Loucy (cell line): ENCODE measurements around the gene MYOF.

Experiments used
- EZH2phosphoT487 ChIP-seq: fragments of 200-600 bp; IDR thresholded peaks from 2 replicates; pipeline ENCODE4 v1.6.1; 2018; ENCODE audit warnings: antibody characterized with exemption, mild to moderate bottlenecking, moderate library complexity, borderline replicate concordance
- TF ChIP-seq, protein P1 (sequence below): fragments of 200-600 bp; sonication (generic); conservative IDR thresholded peaks from 2 replicates; pipeline ENCODE4 v1.5.1; 2014; ENCODE audit warnings: mild to moderate bottlenecking, antibody characterized with exemption, low read length

GRCh38 chr10:93458821-93459257 lies 23.3 kb downstream of the MYOF start:
- no peak for TF ChIP-seq EZH2phosphoT487
- TF ChIP-seq, protein P1, sequence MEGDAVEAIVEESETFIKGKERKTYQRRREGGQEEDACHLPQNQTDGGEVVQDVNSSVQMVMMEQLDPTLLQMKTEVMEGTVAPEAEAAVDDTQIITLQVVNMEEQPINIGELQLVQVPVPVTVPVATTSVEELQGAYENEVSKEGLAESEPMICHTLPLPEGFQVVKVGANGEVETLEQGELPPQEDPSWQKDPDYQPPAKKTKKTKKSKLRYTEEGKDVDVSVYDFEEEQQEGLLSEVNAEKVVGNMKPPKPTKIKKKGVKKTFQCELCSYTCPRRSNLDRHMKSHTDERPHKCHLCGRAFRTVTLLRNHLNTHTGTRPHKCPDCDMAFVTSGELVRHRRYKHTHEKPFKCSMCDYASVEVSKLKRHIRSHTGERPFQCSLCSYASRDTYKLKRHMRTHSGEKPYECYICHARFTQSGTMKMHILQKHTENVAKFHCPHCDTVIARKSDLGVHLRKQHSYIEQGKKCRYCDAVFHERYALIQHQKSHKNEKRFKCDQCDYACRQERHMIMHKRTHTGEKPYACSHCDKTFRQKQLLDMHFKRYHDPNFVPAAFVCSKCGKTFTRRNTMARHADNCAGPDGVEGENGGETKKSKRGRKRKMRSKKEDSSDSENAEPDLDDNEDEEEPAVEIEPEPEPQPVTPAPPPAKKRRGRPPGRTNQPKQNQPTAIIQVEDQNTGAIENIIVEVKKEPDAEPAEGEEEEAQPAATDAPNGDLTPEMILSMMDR: no peak
